HepG2 (cell line): Measurements from ENCODE around the gene COA1. TPM values are rescaled to one million over a fixed set of nuclear protein-coding genes. Genes with fewer than 3 reads are reported as not detected.

ENCODE experiments used
- ATAC-seq: fragments of 200-7000 bp; cut with Tn5 transposase; 3 replicates; pipeline ENCODE4 v1.9.1; 2020; ENCODE audit warnings: mild to moderate bottlenecking, moderate library complexity
- BruUV-seq: library from RNA; stranded (reverse); fragments of 400-500 nt; replicated peaks from 2 replicates; lab custom pipeline; 2021; lab: Mats Ljungman, UMichigan
- CTCF ChIA-PET: fragments of 300-600 bp; formaldehyde crosslinking; extraction: SDS; loops from one replicate; lab custom pipeline; 2021; ENCODE audit warnings: low total read pairs, inconsistent platforms, low intra/inter-chr PET ratio; lab: Yijun Ruan, JAX
- POLR2A ChIA-PET: fragments of 350-600 bp; sonication (Branson Sonifier 250); formaldehyde crosslinking; loops from one replicate; lab custom pipeline; 2020; ENCODE audit warnings: antibody characterized with exemption, inconsistent platforms; lab: Yijun Ruan, JAX
- DNase-seq: peaks from one replicate; pipeline ENCODE4 v3.0.0-alpha.2; 2015; ENCODE audit warnings: low spot score
- FAIRE-seq: peaks from 3 replicates; lab custom pipeline; 2011; peaks lifted over from hg19 to GRCh38; lab: Jason Lieb, UNC
- H2AFZ ChIP-seq: one replicate; pipeline ENCODE4 v1.6.1; 2011; ENCODE audit warnings: low read length, inconsistent platforms
- H3K27ac ChIP-seq: fragments of 300-600 bp; 3 replicates; pipeline ENCODE4 v1.8.0; 2011; ENCODE audit warnings: mixed run types, mild to moderate bottlenecking, mixed read lengths, low read length, inconsistent platforms; ENCODE audit not compliant: insufficient read depth; ENCODE audit errors: extremely low read length
- H3K27me3 ChIP-seq, 2 experiments: fragments of 200-600 bp in 1 of 2; 2 replicates in 1 of 2; 3 replicates in 1 of 2; pipeline versions ENCODE4 v1.6.0 to v1.8.0; 2011; ENCODE audit warnings: low read length in 2 of 2, mild to moderate bottlenecking in 2 of 2, moderate library complexity in 2 of 2, inconsistent platforms in 1 of 2; ENCODE audit not compliant: insufficient read depth in 2 of 2, control insufficient read depth in 1 of 2
- H3K36me3 ChIP-seq, 2 experiments: fragments of 200-600 bp in 1 of 2; replicated peaks in 1 of 2; 2 replicates in 1 of 2; 3 replicates in 1 of 2; pipeline versions ENCODE4 v1.5.1 to v1.8.0; 2011; ENCODE audit warnings: low read length in 2 of 2, inconsistent platforms in 1 of 2; ENCODE audit not compliant: insufficient read depth in 2 of 2, control insufficient read depth in 1 of 2
- H3K4me1 ChIP-seq: 2 replicates; pipeline ENCODE4 v1.5.1; 2012; ENCODE audit warnings: low read length, inconsistent platforms; ENCODE audit not compliant: insufficient read depth
- H3K4me2 ChIP-seq: 2 replicates; pipeline ENCODE4 v1.6.0; 2011; ENCODE audit warnings: low read depth, low read length, inconsistent platforms
- H3K4me3 ChIP-seq, 3 experiments: fragments of 200-600 bp in 1 of 3; sonication (generic), shearing (Covaris generic) in 1 of 3; replicated peaks in 1 of 3; 2 replicates each; pipeline ENCODE4 v1.5.1; 2011 to 2016; ENCODE audit warnings: low read length in 3 of 3, inconsistent platforms in 2 of 3, low read depth in 2 of 3, mild to moderate bottlenecking in 2 of 3, control low read depth in 1 of 3, mixed read lengths in 1 of 3; ENCODE audit not compliant: insufficient read depth in 1 of 3
- H3K79me2 ChIP-seq: one replicate; pipeline ENCODE4 v1.6.1; 2011; ENCODE audit warnings: low read length, inconsistent platforms; ENCODE audit not compliant: insufficient read depth
- H3K9ac ChIP-seq: 2 replicates; pipeline ENCODE4 v1.6.0; 2011; ENCODE audit warnings: mild to moderate bottlenecking, low read depth, low read length, inconsistent platforms; ENCODE audit not compliant: insufficient read depth
- H3K9me3 ChIP-seq: 2 replicates; pipeline ENCODE4 v1.5.1; 2012; ENCODE audit warnings: mild to moderate bottlenecking, low read length
- H4K20me1 ChIP-seq: 2 replicates; pipeline ENCODE4 v1.6.0; 2011; ENCODE audit warnings: inconsistent platforms, mild to moderate bottlenecking, low read length, moderate library complexity; ENCODE audit not compliant: insufficient read depth
- NFE2L1 ChIP-seq: sonication (generic); formaldehyde crosslinking; IDR thresholded peaks from 2 replicates; pipeline ENCODE4 v1.4.0; 2020; ENCODE audit warnings: missing genetic modification reagents, mild to moderate bottlenecking, borderline replicate concordance
- NRL ChIP-seq: sonication (generic); formaldehyde crosslinking; IDR thresholded peaks from 2 replicates; pipeline ENCODE4 v1.5.0; 2020; ENCODE audit warnings: missing genetic modification reagents, mild to moderate bottlenecking, moderate library complexity, borderline replicate concordance
- SMC3 ChIP-seq: IDR thresholded peaks from 2 replicates; pipeline ENCODE4 v1.6.1; 2011; ENCODE audit warnings: low read length, improper control_type of control experiment
- YEATS2 ChIP-seq: sonication (generic); formaldehyde crosslinking; IDR thresholded peaks from 2 replicates; pipeline ENCODE4 v1.4.0; 2020; ENCODE audit warnings: missing genetic modification reagents, borderline replicate concordance
- ZFP36L1 ChIP-seq: sonication (generic); formaldehyde crosslinking; IDR thresholded peaks from 2 replicates; pipeline ENCODE4 v1.8.0; 2022; ENCODE audit warnings: mild to moderate bottlenecking, missing genetic modification reagents, moderate library complexity
- ZNF563 ChIP-seq: sonication (generic); formaldehyde crosslinking; IDR thresholded peaks from 2 replicates; pipeline ENCODE4 v1.8.0; 2022; ENCODE audit warnings: mild to moderate bottlenecking, moderate library complexity, missing genetic modification reagents
- WGBS: methylation state at CpG from one replicate; pipeline ENCODE4 v1.1.6; 2017; ENCODE audit warnings: low lambda C conversion rate; 5-methylcytosine and 5-hydroxymethylcytosine counted together
- in situ Hi-C: cut with HindIII; loops from 2 replicates; pipeline ENCODE4 v1.10.0; 2017; ENCODE audit warnings: low pct_unique_long_range_greater_than_20kb; ENCODE audit not compliant: extremely low pct_ligation_motif_present
- intact Hi-C: fragments of 100-400 bp; cut with micrococcal nuclease; formaldehyde crosslinking; loops from one replicate; pipeline ENCODE4 v1.10.0; 2022; ENCODE audit not compliant: unreplicated experiment
- polyA plus RNA-seq, 8 experiments: library from polyadenylated mRNA; depleted of rRNA in 3 of 8; stranded (reverse) in 7 of 8; unstranded in 1 of 8; fragments of >200 nt; fragmentation: Illumina TruSeq in 4 of 8; extraction: Trizol in 4 of 8; gene quantifications; 2 replicates each; pipeline versions ENCODE4 v1.2.1 to v1.2.3, GENCODE V29; 2011 to 2016; ENCODE audit warnings: low read depth in 4 of 8, missing spikeins in 1 of 8, mixed read lengths in 1 of 8; ENCODE audit not compliant: insufficient read depth in 1 of 8
- total RNA-seq, 5 experiments: library from RNA; depleted of rRNA; stranded (reverse); fragments of >200 nt; fragmentation: Illumina TruSeq; extraction: Trizol; gene quantifications; 2 replicates each; pipeline ENCODE4 v1.2.3, GENCODE V29; 2016; ENCODE audit warnings: low read depth in 1 of 5
- TF ChIP-seq, protein P1 (sequence below): sonication (generic); formaldehyde crosslinking; IDR thresholded peaks from 2 replicates; pipeline ENCODE4 v1.4.0; 2020; ENCODE audit warnings: mild to moderate bottlenecking, missing genetic modification reagents
- TF ChIP-seq, protein P2 (sequence below): sonication (generic); formaldehyde crosslinking; IDR thresholded peaks from 2 replicates; pipeline ENCODE4; 2020; ENCODE audit warnings: missing genetic modification reagents, mild to moderate bottlenecking, borderline replicate concordance
- TF ChIP-seq, protein P3 (sequence below): sonication (generic); formaldehyde crosslinking; IDR thresholded peaks from 2 replicates; pipeline ENCODE4 v1.9.0; 2021; ENCODE audit warnings: missing genetic modification reagents, borderline replicate concordance
- TF ChIP-seq, protein P4 (sequence below): sonication (generic); formaldehyde crosslinking; IDR thresholded peaks from 2 replicates; pipeline ENCODE4 v1.5.0; 2020; ENCODE audit warnings: mild to moderate bottlenecking, missing genetic modification reagents, moderate library complexity

COA1 gene
- total and polyA plus RNA-seq, 2 of the 13 experiments (the other 11 are each of a cell fraction or from before 2014, with no cell fraction given), result 33.2 to 65.7 TPM

DNA sequence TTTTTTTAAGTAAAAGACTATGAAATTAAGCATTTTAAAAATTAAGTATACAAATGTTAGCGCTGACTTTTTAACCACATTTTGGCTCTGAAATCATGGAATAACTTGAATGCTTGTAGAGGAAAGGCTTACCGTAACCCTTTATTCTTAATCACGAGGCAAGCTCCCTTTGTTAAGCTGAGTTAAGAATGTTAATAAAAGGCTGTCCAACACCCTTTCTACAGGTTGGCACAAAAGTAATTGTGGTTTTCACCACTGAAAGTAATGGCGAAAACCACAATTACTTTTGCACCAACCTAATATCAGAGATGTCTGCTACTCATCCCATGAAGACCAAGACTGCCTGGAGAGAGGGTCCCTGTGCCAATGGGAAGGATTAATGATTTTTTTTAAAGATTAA lies 75.9 kb downstream of the COA1 start:
- POLR2A ChIA-PET, result no interaction called here
- H3K4me1 ChIP-seq, result peaks cover 73% of the 10 kb centered on the region
- CTCF ChIA-PET, result no interaction called here
- no peaks in the 10 kb centered on the region for H3K9me3 ChIP-seq
- DNase-seq (no peak), FAIRE-seq (no peak)
- peaks cover 1 to 15% of the 10 kb centered on the region in 2 experiments; a peak in 3 of 5 replicates for H3K36me3 ChIP-seq
- no peak overlapping the region for H2AFZ ChIP-seq
- BruUV-seq, result no TSS peak
- H3K4me3 ChIP-seq, result no peak overlapping the region
- H4K20me1 ChIP-seq, result no peaks in the 10 kb centered on the region
- intact Hi-C loops, result no loop called here
- 96% methylated on average over 4 of the region's 4 CpGs for WGBS
- no peak for TF ChIP-seq YEATS2 (CRISPR knock-in tag)
- TF ChIP-seq ZNF563 (CRISPR knock-in tag), result no peak
- no peak for TF ChIP-seq NFE2L1 (CRISPR knock-in tag)
- TF ChIP-seq, protein P1, sequence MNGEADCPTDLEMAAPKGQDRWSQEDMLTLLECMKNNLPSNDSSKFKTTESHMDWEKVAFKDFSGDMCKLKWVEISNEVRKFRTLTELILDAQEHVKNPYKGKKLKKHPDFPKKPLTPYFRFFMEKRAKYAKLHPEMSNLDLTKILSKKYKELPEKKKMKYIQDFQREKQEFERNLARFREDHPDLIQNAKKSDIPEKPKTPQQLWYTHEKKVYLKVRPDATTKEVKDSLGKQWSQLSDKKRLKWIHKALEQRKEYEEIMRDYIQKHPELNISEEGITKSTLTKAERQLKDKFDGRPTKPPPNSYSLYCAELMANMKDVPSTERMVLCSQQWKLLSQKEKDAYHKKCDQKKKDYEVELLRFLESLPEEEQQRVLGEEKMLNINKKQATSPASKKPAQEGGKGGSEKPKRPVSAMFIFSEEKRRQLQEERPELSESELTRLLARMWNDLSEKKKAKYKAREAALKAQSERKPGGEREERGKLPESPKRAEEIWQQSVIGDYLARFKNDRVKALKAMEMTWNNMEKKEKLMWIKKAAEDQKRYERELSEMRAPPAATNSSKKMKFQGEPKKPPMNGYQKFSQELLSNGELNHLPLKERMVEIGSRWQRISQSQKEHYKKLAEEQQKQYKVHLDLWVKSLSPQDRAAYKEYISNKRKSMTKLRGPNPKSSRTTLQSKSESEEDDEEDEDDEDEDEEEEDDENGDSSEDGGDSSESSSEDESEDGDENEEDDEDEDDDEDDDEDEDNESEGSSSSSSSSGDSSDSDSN, result no peak
- TF ChIP-seq, all 625 proteins: peak for 0
- H3K27ac ChIP-seq, result peak overlapping the region; percentile 69
- no peak for ATAC-seq
- in situ Hi-C loops, result no loop called here
- no peak overlapping the region for H3K4me2 ChIP-seq
- no peaks in the 10 kb centered on the region for H3K27me3 ChIP-seq
- H3K9ac ChIP-seq, result no peak overlapping the region
- H3K79me2 ChIP-seq, result peaks cover 57% of the 10 kb centered on the region

DNA sequence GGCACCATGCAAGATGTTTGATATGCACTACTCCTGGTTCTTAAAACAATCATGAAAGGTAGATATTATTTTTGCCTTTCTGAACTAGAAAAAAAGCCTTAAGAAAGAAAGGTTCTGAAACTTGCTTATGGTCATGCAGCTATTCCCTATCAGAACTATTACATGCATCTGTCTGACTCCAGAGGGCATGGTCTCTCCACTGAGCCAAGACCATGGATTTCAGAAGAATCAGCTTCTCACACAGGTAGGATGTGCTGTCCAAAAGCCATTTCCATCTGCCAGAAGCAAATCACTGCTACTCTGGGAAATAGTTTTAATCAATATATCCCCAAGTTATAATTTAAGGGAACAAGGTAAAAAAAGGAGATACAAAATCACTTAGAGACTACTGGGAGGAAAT lies 77.0 kb downstream of the COA1 start:
- CTCF ChIA-PET, result no interaction called here
- H3K4me1 ChIP-seq, result peaks cover 73% of the 10 kb centered on the region
- no TSS peak for BruUV-seq
- TF ChIP-seq NRL (CRISPR knock-in tag) (no peak), ZFP36L1 (no peak), SMC3 (peak; percentile 53; the same call in 1 of the 2 replicates)
- TF ChIP-seq, protein P2, sequence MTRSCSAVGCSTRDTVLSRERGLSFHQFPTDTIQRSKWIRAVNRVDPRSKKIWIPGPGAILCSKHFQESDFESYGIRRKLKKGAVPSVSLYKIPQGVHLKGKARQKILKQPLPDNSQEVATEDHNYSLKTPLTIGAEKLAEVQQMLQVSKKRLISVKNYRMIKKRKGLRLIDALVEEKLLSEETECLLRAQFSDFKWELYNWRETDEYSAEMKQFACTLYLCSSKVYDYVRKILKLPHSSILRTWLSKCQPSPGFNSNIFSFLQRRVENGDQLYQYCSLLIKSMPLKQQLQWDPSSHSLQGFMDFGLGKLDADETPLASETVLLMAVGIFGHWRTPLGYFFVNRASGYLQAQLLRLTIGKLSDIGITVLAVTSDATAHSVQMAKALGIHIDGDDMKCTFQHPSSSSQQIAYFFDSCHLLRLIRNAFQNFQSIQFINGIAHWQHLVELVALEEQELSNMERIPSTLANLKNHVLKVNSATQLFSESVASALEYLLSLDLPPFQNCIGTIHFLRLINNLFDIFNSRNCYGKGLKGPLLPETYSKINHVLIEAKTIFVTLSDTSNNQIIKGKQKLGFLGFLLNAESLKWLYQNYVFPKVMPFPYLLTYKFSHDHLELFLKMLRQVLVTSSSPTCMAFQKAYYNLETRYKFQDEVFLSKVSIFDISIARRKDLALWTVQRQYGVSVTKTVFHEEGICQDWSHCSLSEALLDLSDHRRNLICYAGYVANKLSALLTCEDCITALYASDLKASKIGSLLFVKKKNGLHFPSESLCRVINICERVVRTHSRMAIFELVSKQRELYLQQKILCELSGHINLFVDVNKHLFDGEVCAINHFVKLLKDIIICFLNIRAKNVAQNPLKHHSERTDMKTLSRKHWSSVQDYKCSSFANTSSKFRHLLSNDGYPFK, result no peak
- TF ChIP-seq, protein P3, sequence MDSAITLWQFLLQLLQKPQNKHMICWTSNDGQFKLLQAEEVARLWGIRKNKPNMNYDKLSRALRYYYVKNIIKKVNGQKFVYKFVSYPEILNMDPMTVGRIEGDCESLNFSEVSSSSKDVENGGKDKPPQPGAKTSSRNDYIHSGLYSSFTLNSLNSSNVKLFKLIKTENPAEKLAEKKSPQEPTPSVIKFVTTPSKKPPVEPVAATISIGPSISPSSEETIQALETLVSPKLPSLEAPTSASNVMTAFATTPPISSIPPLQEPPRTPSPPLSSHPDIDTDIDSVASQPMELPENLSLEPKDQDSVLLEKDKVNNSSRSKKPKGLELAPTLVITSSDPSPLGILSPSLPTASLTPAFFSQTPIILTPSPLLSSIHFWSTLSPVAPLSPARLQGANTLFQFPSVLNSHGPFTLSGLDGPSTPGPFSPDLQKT, result no peak
- TF ChIP-seq, protein P4, sequence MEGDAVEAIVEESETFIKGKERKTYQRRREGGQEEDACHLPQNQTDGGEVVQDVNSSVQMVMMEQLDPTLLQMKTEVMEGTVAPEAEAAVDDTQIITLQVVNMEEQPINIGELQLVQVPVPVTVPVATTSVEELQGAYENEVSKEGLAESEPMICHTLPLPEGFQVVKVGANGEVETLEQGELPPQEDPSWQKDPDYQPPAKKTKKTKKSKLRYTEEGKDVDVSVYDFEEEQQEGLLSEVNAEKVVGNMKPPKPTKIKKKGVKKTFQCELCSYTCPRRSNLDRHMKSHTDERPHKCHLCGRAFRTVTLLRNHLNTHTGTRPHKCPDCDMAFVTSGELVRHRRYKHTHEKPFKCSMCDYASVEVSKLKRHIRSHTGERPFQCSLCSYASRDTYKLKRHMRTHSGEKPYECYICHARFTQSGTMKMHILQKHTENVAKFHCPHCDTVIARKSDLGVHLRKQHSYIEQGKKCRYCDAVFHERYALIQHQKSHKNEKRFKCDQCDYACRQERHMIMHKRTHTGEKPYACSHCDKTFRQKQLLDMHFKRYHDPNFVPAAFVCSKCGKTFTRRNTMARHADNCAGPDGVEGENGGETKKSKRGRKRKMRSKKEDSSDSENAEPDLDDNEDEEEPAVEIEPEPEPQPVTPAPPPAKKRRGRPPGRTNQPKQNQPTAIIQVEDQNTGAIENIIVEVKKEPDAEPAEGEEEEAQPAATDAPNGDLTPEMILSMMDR (CRISPR knock-in tag), result peak; percentile 22; the same call in 1 of the 2 replicates

More for the DNA sequence above, 77.0 kb downstream of the COA1 start:
- Histone ChIP-seq H4K20me1 (no peaks in the 10 kb centered on the region), H3K36me3 (peaks cover 6 to 25% of the 10 kb centered on the region in 2 experiments; a peak in 4 of 5 replicates), H3K27me3 (no peaks in the 10 kb centered on the region), H3K4me2 (no peak overlapping the region), H3K9ac (no peak overlapping the region), H2AFZ (no peak overlapping the region), H3K79me2 (peaks cover 49% of the 10 kb centered on the region), H3K9me3 (no peaks in the 10 kb centered on the region), H3K4me3 (no peak overlapping the region), H3K27ac (no peak overlapping the region)
- POLR2A ChIA-PET, result no interaction called here
- in situ Hi-C loops, result no loop called here
- intact Hi-C loops, result no loop called here
- no peak for DNase-seq
- ATAC-seq, result peak; percentile 58
- no peak for FAIRE-seq
